ENCODE results near the gene NPC1L1.

GRCh38 chr7:44547536-44548231 is 6.6 kb upstream of the NPC1L1 start:
- TF ChIP-seq, protein P1, sequence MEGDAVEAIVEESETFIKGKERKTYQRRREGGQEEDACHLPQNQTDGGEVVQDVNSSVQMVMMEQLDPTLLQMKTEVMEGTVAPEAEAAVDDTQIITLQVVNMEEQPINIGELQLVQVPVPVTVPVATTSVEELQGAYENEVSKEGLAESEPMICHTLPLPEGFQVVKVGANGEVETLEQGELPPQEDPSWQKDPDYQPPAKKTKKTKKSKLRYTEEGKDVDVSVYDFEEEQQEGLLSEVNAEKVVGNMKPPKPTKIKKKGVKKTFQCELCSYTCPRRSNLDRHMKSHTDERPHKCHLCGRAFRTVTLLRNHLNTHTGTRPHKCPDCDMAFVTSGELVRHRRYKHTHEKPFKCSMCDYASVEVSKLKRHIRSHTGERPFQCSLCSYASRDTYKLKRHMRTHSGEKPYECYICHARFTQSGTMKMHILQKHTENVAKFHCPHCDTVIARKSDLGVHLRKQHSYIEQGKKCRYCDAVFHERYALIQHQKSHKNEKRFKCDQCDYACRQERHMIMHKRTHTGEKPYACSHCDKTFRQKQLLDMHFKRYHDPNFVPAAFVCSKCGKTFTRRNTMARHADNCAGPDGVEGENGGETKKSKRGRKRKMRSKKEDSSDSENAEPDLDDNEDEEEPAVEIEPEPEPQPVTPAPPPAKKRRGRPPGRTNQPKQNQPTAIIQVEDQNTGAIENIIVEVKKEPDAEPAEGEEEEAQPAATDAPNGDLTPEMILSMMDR (conservative IDR thresholded peaks at IDR 0.05; ENCODE audit: low read depth, low read length): no peak
- TF ChIP-seq USF2 (IDR thresholded peaks at IDR 0.05; ENCODE audit: low read depth, low read length) (no peak), BHLHE40 (IDR thresholded peaks at IDR 0.05; ENCODE audit: low read depth, low read length) (no peak), RCOR1 (IDR thresholded peaks at IDR 0.05; ENCODE audit: insufficient replicate concordance, low read length) (no peak)
